CD4-positive, alpha-beta T cell treated with Interleukin-1 beta for 1 hour (primary cell): ENCODE results near the gene PATJ.
"Not testable (repeated sequence)": the region's sequence is repeated elsewhere in the genome, so short reads cannot be mapped to it uniquely, and the experiment has no call there.

Experiments
- DNase-seq, 2 donors: peaks; one replicate each; pipeline ENCODE4 v3.0.0-alpha.2; 2020 to 2022

PATJ gene

DNA sequence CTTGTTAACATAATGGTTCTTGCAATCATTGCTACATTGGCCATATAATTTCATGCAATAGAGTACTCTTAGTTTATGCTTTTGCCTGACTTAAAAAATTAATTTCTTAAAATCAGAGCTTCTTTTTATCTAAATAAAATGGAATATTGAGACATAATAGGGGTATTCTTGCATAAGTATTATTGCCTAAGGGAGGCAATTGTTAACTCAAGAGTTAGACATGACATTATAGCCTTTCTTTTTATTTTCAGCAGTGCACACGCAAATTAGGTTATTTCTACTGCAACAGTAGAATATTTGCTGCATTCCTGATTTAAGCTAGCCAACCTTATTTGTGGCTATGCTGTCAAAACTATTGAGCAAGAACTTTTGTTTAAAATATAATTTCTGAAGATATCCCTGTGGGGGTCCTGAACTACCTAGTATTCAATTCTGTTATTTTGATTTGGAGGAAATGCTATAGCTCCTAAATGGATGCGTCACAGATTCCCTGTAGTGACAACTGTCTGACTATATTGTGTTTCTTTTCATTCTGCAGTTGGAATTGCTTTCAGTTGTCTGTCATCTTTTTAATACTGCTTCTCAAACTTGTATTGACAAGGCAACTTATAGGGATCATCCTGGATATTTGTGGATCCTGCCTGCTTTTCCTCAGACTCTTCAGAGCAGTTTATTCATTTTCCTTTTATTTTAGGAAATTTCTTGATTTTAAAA lies 211.0 kb downstream of the PATJ start:
- DNase-seq, result no peak

GRCh38 chr1:61953790-61954150 lies 211.5 kb downstream of the PATJ start:
- DNase-seq, result no peak

- DNase-seq, result no peak
Observed at GRCh38 chr1:61955261-61955660, 213.0 kb downstream of the PATJ start.

DNA sequence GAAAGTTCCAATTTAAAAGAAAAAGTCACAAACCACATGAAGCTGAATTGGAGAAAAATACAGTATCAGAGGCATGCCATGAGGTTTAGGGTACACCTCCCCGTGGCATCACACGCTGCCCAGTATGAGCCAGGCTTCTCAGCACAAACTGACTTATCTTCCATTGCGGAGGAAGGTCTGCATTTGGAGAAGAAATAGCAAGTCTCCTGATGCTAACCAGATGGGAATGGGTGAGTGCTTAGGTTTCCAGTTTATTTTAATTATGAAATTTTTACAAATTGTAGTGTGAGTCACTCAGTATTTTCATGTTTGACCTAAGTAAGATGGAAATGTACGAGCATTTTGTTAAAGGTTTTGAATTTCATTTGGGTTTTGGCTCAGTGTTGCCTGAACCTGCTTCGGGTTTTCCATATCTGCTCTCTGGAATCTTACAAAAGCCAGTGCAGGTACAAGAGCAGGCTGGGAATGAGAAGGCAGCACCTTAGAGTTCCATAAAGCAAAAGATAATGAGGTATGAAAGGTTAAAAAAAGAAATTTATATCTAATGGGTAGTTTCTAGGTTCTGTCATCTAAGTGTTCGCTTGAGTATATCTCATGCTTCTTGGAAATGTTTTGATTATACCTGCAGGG lies 213.9 kb downstream of the PATJ start:
- no peak for DNase-seq

DNA sequence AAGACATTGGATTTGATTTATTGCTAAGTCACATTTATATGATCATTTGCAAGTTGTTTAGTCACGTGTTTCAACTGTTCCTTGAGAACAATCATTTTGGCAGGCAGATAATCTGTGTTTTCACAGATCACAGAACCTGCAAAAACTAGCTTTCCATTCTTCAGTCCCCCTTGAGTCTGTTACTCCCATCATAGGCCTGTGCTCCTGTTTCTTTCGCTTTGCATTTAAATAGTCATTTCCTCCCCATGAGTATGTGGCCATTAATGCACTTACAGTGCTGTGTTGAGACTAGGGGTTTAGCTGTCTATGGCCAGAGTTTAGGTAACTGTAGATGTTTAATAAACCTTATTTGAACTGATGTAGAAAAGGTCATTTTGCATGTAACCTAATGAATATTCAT lies 214.5 kb downstream of the PATJ start:
- no peak for DNase-seq

DNA sequence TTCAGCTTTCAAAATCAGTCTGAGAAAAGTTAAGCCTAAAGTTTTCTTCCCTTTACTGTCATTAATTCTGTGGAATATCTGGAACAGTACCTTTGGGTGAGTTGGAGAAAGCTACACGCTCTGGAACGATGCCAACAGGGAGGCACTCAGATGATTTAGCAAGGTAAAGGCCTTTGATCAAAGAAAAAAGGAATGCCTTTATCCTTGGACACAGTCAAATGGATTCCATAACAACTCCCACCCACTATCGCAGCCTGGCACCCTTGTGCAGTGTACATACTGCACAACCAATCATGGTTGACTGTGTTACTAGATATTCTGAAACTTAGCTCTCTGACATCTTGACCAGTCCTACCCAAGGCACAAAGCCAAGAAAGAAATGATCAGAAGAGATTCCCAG lies 218.7 kb downstream of the PATJ start:
- no peak for DNase-seq

DNA sequence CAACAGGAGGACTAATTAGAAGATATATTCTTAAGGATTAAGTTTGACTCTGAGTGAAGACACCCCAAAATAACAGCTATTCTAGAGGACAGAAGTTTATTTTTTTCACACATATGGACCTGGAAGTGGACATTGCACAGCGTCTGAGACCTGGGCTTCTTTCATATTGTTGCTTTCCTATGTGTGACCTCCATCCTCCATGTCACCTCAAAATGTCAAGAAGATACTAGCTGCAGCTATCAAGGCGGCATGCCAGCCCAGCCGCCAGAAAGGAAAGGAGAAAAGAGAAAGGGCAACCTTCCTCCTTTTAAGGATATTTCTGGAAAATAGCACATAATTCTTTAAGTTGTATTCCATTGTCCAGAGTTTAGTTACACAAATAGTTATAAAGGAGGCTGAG lies 220.4 kb downstream of the PATJ start:
- DNase-seq, result no peak

DNA sequence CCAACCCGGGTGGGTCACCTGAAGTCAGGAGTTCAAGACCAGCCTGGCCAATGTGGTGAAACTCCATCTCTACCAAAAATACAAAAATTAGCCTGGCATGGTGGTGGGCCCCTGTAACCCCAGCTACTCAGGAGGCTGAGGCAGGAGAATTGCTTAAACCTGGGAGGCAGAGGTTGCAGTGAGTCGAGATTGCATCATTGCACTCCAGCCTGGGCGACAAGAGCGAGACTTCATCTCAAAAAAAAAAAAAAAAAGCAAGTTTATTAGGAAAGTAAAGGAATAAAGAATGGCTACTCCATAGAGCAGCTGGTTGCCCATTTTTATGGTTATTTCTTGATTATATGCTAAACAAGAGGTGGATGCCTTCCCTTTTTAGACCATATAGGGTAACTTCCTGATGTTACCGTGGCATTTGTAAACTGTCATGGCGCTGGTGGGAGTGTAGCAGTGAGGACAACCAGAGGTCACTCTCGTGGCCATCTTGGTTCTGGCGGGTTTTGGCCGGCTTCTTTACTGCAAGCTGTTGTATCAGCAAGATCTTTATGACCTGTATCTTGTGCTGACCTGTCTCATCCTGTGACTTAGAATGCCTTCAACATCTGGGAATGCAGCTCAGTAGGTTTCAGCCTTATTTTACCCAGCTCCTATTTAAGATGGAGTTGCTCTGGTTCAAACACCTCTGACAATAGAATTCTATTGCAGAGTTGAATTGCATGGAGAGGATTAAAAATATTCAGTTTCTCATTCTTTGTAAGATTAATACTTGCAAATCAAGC lies 224.4 kb downstream of the PATJ start:
- not testable (repeated sequence) for DNase-seq

GRCh38 chr1:61967750-61968149 lies 225.5 kb downstream of the PATJ start:
- no peak for DNase-seq

DNA sequence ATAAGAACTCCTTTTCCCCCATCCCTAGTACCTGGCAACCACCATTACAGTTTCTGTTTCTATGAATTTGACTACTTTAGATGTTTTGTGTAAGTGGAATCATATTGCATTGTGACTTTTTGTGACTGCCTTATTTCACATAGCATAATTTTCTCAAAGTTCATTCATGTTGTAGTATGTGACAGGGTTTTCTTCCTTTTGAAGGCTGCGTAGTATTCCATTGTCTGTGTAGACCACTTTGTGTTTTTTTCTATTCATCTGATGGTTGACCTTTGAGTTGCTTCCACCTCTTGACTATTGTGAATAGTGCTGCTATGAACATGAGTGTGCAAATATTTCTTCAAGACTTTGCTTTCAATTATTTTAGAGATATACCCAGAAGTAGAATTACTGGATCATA lies 226.6 kb downstream of the PATJ start:
- DNase-seq, result no peak

- no peak for DNase-seq
Observed at GRCh38 chr1:61973100-61973837, 231.0 kb downstream of the PATJ start.

DNA sequence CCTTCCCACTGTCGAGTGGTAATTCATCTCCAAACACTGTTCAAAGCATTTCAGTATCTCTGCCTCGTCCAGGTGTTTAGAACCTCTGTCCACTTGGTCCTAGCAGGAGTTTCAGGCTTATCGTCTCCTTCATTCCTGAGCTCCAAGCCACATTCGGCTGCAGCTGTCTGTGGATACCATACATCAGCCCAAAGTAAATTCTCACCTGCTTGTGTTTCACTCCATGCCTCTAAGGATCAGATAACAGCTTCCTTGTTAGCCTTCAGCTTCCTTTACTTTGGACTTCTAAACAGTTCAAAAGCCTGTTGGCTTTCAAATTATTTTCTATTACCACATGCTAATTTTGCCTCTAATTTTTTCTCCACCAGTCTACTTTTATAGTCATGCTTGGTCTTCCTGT lies 233.4 kb downstream of the PATJ start:
- DNase-seq, result no peak

GRCh38 chr1:61976566-61976965 lies 234.3 kb downstream of the PATJ start:
- DNase-seq, result no peak

GRCh38 chr1:61978796-61979195 lies 236.5 kb downstream of the PATJ start:
- DNase-seq, result no peak

DNA sequence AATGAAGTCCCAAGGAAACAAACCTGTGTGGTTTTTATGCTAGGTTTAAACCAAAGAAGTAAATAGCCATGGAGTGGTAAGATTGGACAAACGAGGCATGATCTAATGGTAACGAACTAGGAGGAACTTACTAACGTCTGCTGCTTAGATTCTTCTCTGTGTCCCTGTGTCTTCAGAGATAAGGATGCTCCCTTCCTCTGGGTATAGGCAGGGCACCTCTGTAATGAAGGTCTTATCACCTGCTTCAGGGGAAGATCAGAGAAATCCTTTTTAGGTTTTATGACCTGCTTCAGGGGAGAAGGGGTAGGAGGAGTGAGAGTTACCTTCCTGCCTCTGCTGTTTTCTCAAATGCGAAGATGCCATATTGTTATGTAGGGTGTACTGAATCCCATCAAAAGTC lies 237.4 kb downstream of the PATJ start:
- no peak for DNase-seq

- no peak for DNase-seq
Observed at GRCh38 chr1:61980561-61980960, 238.3 kb downstream of the PATJ start.

DNA sequence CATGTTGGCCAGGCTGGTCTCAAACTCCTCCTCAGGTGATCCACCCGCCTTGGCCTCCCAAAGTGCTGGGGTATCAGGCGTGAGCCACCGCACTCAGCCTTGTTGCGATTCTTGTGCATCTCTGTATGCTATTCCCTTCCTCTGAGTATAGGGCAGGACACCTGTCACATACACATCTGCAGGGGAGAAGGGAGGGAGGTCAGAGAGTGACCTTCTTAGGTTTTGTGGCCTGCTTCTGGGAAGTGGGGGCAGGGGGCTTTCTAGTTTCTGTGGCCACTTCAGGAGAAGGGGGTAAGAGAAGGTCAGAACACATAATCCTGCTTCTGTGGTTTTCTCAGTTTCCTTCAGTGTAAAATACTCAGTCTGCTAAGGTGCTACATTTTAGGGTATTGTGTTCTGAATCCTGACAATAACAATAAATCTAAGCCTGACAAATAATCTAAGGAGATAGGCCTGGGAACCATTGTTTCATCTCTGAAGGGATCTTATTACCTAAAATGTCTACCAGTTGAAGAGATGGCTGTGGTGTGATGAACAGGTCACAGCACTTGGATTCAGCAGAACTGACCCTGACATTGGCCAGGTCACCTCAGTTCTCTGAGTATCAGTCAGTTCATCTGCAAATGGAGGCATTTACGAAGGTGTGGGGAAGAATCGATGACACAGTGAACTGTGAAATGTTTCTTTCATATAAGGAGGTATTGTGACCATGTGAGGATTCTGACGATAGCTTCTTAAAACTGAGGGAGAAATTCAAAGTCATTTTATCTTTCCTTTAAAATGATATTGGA lies 239.8 kb downstream of the PATJ start:
- no peak for DNase-seq

DNA sequence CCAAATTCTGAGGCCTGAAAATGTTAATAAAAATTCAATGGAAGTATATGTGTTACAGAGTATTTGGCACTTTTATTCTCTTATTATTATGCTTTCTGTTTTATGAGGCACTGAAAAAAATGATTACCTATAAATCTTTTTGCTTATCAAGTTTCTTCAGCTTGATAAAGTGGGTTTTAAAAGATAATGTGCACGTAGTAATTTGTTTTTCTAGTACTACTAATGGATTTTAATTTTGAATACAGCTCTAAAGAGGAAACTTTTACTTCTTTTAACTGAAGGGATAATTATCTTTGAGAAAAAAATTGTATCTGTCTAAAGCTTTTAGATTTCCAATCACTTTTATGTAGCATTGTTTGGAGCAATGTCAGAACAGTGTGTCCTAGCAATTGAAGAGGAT lies 241.0 kb downstream of the PATJ start:
- no peak for DNase-seq

GRCh38 chr1:61992257-61992656 lies 250.0 kb downstream of the PATJ start:
- DNase-seq, result no peak

- DNase-seq, result no peak
Observed at GRCh38 chr1:61993331-61993961, 251.2 kb downstream of the PATJ start.

DNA sequence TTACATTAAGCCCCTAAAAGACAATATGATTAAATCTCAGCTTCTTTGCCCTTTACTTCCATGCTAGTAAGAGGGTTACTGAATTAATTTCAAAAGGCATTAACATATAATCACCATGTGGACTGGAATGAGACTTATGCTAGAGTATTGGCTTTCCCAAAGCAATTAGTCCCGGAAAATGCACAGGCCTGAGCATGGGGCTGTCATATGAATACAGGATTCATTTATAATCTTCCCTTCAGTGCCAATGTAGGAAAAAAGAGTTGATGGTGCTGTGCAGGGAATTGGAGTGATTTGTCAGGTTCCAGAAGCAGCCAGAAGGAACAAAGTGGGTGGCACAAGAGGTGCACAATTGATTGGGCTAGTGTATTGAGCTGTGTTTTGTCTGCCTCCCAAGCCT lies 253.4 kb downstream of the PATJ start:
- DNase-seq, result no peak

- no peak for DNase-seq
Observed at GRCh38 chr1:61997123-61997522, 254.8 kb downstream of the PATJ start.
